ENCODE results near the gene YEATS4. TPM values are rescaled to one million over a fixed set of nuclear protein-coding genes. Genes with fewer than 3 reads are reported as not detected.

The YEATS4 gene
- total RNA-seq, 2 experiments from 2014 or later: 26.2 TPM

DNA sequence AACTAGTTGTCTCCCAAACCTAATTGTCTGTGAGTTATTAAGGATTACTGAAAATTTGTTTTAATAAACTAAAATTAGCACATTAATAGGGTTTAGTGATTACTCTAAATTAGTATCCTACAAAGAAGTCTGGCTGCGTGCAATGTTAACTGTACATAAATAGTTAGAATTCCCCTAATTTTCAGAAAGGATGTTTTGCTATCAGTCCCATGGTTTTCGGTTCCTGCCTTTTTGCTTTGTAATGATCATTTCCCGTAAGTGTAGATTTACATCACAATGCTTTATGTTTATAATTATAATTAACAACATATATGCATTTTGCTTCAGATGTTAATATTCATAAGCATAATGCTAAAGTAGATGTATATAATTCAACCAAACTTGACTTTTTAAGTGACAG, 31.1 kb upstream of the YEATS4 start:
- Mint-ChIP-seq H3K27me3 (no peaks in the 10 kb centered on the region), H3K4me3 (peak overlapping the region; percentile 17), H3K9me3 (no peaks in the 10 kb centered on the region), H3K4me1 (ENCODE audit: low read depth) (peaks cover 52% of the 10 kb centered on the region), H3K36me3 (ENCODE audit: low read depth) (peaks cover 17% of the 10 kb centered on the region), H3K27ac (peak overlapping the region; percentile 100)
- CTCF ChIA-PET: no interaction called here
- Histone ChIP-seq H3K4me1 (ENCODE audit: insufficient read depth, low read length) (peaks cover 24% of the 10 kb centered on the region), H3K4me3 (ENCODE audit: low read length) (no peak overlapping the region), H3K27me3 (ENCODE audit: control insufficient read depth in 1 of 2, insufficient read depth in 2 of 2, low read length in 2 of 2) (no peaks in the 10 kb centered on the region), H3K9me3 (ENCODE audit: control insufficient read depth in 1 of 2, insufficient read depth in 1 of 2, low read length in 2 of 2) (no peaks in the 10 kb centered on the region), H3K36me3 (ENCODE audit: insufficient read depth, low read length) (no peaks in the 10 kb centered on the region), H3K27ac (ENCODE audit: low read depth in 1 of 2, low read length in 2 of 2) (peak overlapping the region; percentile 83 to 88)
- TF ChIP-seq, protein P1, sequence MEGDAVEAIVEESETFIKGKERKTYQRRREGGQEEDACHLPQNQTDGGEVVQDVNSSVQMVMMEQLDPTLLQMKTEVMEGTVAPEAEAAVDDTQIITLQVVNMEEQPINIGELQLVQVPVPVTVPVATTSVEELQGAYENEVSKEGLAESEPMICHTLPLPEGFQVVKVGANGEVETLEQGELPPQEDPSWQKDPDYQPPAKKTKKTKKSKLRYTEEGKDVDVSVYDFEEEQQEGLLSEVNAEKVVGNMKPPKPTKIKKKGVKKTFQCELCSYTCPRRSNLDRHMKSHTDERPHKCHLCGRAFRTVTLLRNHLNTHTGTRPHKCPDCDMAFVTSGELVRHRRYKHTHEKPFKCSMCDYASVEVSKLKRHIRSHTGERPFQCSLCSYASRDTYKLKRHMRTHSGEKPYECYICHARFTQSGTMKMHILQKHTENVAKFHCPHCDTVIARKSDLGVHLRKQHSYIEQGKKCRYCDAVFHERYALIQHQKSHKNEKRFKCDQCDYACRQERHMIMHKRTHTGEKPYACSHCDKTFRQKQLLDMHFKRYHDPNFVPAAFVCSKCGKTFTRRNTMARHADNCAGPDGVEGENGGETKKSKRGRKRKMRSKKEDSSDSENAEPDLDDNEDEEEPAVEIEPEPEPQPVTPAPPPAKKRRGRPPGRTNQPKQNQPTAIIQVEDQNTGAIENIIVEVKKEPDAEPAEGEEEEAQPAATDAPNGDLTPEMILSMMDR (IDR thresholded peaks at IDR 0.05): no peak
- POLR2A ChIA-PET: no interaction called here
- ATAC-seq (ENCODE audit: poor library complexity): no peak
- DNase-seq: no peak
- intact Hi-C loops (cut with DNase I, micrococcal nuclease): no loop called here

DNA sequence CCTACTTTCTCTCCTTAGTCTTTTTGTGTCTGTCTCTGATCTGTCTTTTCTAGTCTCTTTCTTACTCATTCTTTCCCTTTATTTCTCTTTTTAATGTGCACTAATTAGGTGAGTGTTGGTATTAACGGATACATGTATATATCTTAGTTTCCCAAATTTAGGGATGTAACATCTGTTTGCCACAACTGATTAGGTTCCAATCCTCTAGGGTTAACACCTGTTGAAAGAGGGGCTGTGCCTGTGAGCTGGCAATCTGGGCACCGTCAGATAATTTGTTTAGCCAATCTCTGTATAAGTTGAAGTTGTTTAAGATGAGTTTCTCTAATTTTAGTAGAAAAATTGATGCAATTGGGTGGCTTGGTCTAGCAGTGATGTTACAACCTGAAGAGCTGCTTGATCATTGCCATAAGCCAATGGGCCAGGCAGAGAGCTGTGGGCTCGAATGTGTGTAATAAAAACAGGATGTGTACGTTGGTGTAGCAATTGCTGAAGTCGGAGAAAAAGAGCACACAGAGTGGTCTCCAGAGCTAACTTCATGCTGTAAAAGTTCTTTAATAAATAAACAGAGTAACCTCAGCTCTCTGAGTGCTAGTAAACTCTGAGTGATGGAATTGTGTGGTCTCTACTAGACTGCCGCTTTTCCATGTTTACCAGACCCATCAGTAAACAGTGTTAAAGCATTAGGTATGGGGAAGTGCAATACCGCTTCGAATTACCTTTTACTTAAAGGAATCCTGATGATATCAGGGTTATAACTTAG, 29.7 kb upstream of the YEATS4 start:
- Histone ChIP-seq H3K27me3 (ENCODE audit: control insufficient read depth in 1 of 2, insufficient read depth in 2 of 2, low read length in 2 of 2) (no peaks in the 10 kb centered on the region), H3K36me3 (ENCODE audit: insufficient read depth, low read length) (no peaks in the 10 kb centered on the region), H3K4me3 (ENCODE audit: low read length) (peak overlapping the region; percentile 61), H3K9me3 (ENCODE audit: control insufficient read depth in 1 of 2, insufficient read depth in 1 of 2, low read length in 2 of 2) (no peaks in the 10 kb centered on the region), H3K4me1 (ENCODE audit: insufficient read depth, low read length) (peaks cover 29% of the 10 kb centered on the region), H3K27ac (ENCODE audit: low read depth in 1 of 2, low read length in 2 of 2) (peak overlapping the region; percentile 83 to 88)
- TF ChIP-seq, protein P1 (IDR thresholded peaks at IDR 0.05): no peak
- ATAC-seq (ENCODE audit: poor library complexity): peak; percentile 50
- H3K36me3 Mint-ChIP-seq (ENCODE audit: low read depth): peaks cover 17% of the 10 kb centered on the region
- H3K4me1 Mint-ChIP-seq (ENCODE audit: low read depth): peaks cover 62% of the 10 kb centered on the region
- POLR2A ChIA-PET: interaction anchor here (0.9 to 3.0 kb wide), 25 partner anchors 9 to 914 kb away, joined by 3 to 38 read pairs (median 9); partner anchors contain the start of genes CCT2, CNOT2, CPSF6 and FRS2
- H3K27ac Mint-ChIP-seq: peak overlapping the region; percentile 100
- H3K4me3 Mint-ChIP-seq: peak overlapping the region; percentile 98
- CTCF ChIA-PET: interaction anchor here (1.1 to 3.0 kb wide), 5 partner anchors 39 to 409 kb away, joined by 3 to 13 read pairs (median 4); partner anchors contain the start of gene RAB3IP
- intact Hi-C loops (cut with DNase I, micrococcal nuclease): loop anchor here (2.0 to 5.0 kb wide), 3 partner anchors 27 to 39 kb away; no protein-coding TSS in a partner anchor
- no peaks in the 10 kb centered on the region for H3K9me3 Mint-ChIP-seq
- no peaks in the 10 kb centered on the region for H3K27me3 Mint-ChIP-seq
- peak in 13 of 14 experiments; percentile 14 to 81 (median 33) for DNase-seq

DNA sequence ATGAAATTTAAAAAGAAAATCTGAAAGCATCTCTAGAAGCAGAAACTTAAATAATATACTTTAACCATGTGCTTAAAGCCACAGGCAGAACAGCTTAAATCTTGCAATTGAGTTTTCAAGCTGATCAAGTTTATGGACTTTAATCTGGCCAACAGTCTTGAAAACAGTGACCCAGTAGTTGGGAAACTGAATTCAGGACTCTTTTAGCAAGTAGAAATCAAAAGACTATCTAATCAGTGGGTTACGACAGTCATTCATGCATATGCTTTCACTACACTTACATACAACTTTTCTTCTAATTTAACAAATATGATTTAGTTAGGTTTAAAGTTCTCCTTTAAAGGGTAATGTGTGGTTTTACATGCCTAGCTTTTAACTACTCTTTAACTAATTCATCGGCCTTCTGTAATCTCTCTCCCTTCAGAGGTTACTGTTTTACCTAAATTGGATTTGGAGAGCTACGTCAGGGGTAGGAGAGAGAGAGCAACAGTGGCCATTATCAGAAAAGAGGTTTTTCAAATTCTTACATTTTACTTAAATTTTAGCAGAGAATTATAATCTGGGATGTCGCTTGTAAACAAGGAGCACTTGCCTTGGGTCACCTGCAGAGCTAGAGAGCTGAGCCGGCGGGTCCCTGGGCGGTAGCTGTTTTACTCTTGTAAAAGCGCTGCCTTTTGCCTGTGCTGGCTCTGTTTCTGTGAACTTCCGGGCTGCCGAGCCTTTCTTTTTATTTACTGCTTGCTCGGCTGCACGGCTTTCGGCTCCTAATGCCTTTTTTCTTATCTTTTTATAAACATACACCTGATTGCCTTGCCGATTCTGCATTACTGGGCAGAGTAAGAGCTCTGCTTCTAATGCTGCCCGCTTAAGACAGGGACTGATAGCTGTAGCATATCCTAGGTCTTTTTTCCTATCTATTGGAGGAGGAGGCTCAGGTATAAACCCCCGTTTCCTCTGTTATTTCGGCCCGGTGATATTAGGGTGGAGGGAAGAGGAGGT, 28.8 kb upstream of the YEATS4 start:
- TF ChIP-seq, protein P1 (IDR thresholded peaks at IDR 0.05): no peak
- Mint-ChIP-seq H3K4me3 (peak overlapping the region; percentile 98), H3K9me3 (no peaks in the 10 kb centered on the region), H3K27ac (peak overlapping the region; percentile 100), H3K36me3 (ENCODE audit: low read depth) (peaks cover 17% of the 10 kb centered on the region), H3K27me3 (no peaks in the 10 kb centered on the region), H3K4me1 (ENCODE audit: low read depth) (peaks cover 62% of the 10 kb centered on the region)
- Histone ChIP-seq H3K9me3 (ENCODE audit: control insufficient read depth in 1 of 2, insufficient read depth in 1 of 2, low read length in 2 of 2) (no peaks in the 10 kb centered on the region), H3K27ac (ENCODE audit: low read depth in 1 of 2, low read length in 2 of 2) (peak overlapping the region; percentile 83 to 88), H3K4me1 (ENCODE audit: insufficient read depth, low read length) (peaks cover 34% of the 10 kb centered on the region), H3K27me3 (ENCODE audit: control insufficient read depth in 1 of 2, insufficient read depth in 2 of 2, low read length in 2 of 2) (no peaks in the 10 kb centered on the region), H3K36me3 (ENCODE audit: insufficient read depth, low read length) (no peaks in the 10 kb centered on the region), H3K4me3 (ENCODE audit: low read length) (peak overlapping the region; percentile 61)
- intact Hi-C loops (cut with DNase I, micrococcal nuclease): loop anchor here (2.0 to 5.0 kb wide), 3 partner anchors 26 to 40 kb away; no protein-coding TSS in a partner anchor
- ATAC-seq (ENCODE audit: poor library complexity) (peak; percentile 74), DNase-seq (peak; percentile 49 to 81 (median 66))
- ChIA-PET POLR2A (interaction anchor here (0.6 to 3.0 kb wide), 34 partner anchors 8 to 1879 kb away, joined by 3 to 38 read pairs (median 6); partner anchors contain the start of genes CCT2, CNOT2, CPSF6 and FRS2), CTCF (interaction anchor here (1.0 to 3.0 kb wide), 8 partner anchors 11 to 408 kb away, joined by 3 to 13 read pairs (median 4); partner anchors contain the start of gene RAB3IP)

Measured in CD4-positive, alpha-beta T cell (primary cell).